Measurements from ENCODE around the gene GALNT9. TPM values are rescaled to one million over a fixed set of nuclear protein-coding genes. Genes with fewer than 3 reads are reported as not detected.

Gene GALNT9
- total RNA-seq, 1 experiment from 2014 or later: 2.6 TPM

GRCh38 chr12:132238488-132238854, 90.9 kb downstream of the GALNT9 start:
- ChIA-PET RAD21 (ENCODE audit: low non-redundant PET in 1 of 2, low total read pairs in 2 of 2, uncharacterized antibody in 2 of 2, unreplicated experiment in 2 of 2) (no interaction called here), POLR2A (no interaction called here), CTCF (no interaction called here)
- no peak overlapping the region for H3K27ac ChIP-seq (ENCODE audit: low read depth, low read length)
- ATAC-seq (peak; percentile 91), DNase-seq (ENCODE audit: low read depth, low spot score) (no peak)
- H3K27me3 ChIP-seq (ENCODE audit: insufficient read depth, low read length): no peaks in the 10 kb centered on the region
- H3K79me2 ChIP-seq (ENCODE audit: insufficient read depth, low read length): no peaks in the 10 kb centered on the region
- no peak overlapping the region for H3K9ac ChIP-seq (ENCODE audit: low read length)
- H4K20me1 ChIP-seq (ENCODE audit: insufficient read depth): no peaks in the 10 kb centered on the region
- TF ChIP-seq MAX (IDR thresholded peaks at IDR 0.05) (no peak), EGR1 (IDR thresholded peaks at IDR 0.05; ENCODE audit: low read depth) (peak; percentile 63)
- H2AFZ ChIP-seq (ENCODE audit: low read depth, low read length, poor library complexity, severe bottlenecking): peak overlapping the region; percentile 16
- H3K4me2 ChIP-seq (ENCODE audit: low read length): no peak overlapping the region
- H3K4me3 ChIP-seq (replicated peaks in 1 of 2; ENCODE audit: low read depth in 1 of 2, low read length in 2 of 2): no peak overlapping the region
- intact Hi-C loops (cut with micrococcal nuclease): no loop called here
- peaks cover 0 to 4% of the 10 kb centered on the region in 2 experiments; a peak in 1 of 4 replicates for H3K4me1 ChIP-seq (ENCODE audit: control insufficient read depth in 1 of 2, insufficient read depth in 2 of 2, low read length in 2 of 2)
- no TSS peak for BruUV-seq (replicated peaks)
- H3K9me2 ChIP-seq (ENCODE audit: insufficient read depth): no peaks in the 10 kb centered on the region
- no peaks in the 10 kb centered on the region for H3K36me3 ChIP-seq (ENCODE audit: control insufficient read depth in 1 of 2, insufficient read depth in 2 of 2, low read length in 2 of 2)
- no peaks in the 10 kb centered on the region for H3K9me3 ChIP-seq (ENCODE audit: control insufficient read depth in 1 of 2, insufficient read depth in 1 of 2, low read depth in 1 of 2, low read length in 2 of 2)

GRCh38 chr12:132237772-132238487, 91.5 kb downstream of the GALNT9 start:
- no peak overlapping the region for H3K9ac ChIP-seq (ENCODE audit: low read length)
- ATAC-seq (no peak), DNase-seq (ENCODE audit: low read depth, low spot score) (no peak)
- H3K27me3 ChIP-seq (ENCODE audit: insufficient read depth, low read length): no peaks in the 10 kb centered on the region
- no peaks in the 10 kb centered on the region for H4K20me1 ChIP-seq (ENCODE audit: insufficient read depth)
- ChIA-PET RAD21 (ENCODE audit: low non-redundant PET in 1 of 2, low total read pairs in 2 of 2, uncharacterized antibody in 2 of 2, unreplicated experiment in 2 of 2) (no interaction called here), CTCF (no interaction called here), POLR2A (no interaction called here)
- no peaks in the 10 kb centered on the region for H3K9me2 ChIP-seq (ENCODE audit: insufficient read depth)
- peaks cover 0 to 4% of the 10 kb centered on the region in 2 experiments; a peak in 1 of 4 replicates for H3K4me1 ChIP-seq (ENCODE audit: control insufficient read depth in 1 of 2, insufficient read depth in 2 of 2, low read length in 2 of 2)
- H3K9me3 ChIP-seq (ENCODE audit: control insufficient read depth in 1 of 2, insufficient read depth in 1 of 2, low read depth in 1 of 2, low read length in 2 of 2): no peaks in the 10 kb centered on the region
- no peak overlapping the region for H3K4me3 ChIP-seq (replicated peaks in 1 of 2; ENCODE audit: low read depth in 1 of 2, low read length in 2 of 2)
- no peaks in the 10 kb centered on the region for H3K79me2 ChIP-seq (ENCODE audit: insufficient read depth, low read length)
- no peak overlapping the region for H3K4me2 ChIP-seq (ENCODE audit: low read length)
- no peak overlapping the region for H2AFZ ChIP-seq (ENCODE audit: low read depth, low read length, poor library complexity, severe bottlenecking)
- TF ChIP-seq CTCF (IDR thresholded peaks at IDR 0.05 in 2 of 3, conservative IDR thresholded peaks at IDR 0.05 in 1 of 3; ENCODE audit: borderline replicate concordance in 1 of 3, insufficient read depth in 1 of 3, low read depth in 2 of 3, low read length in 2 of 3) (no peak), REST (IDR thresholded peaks at IDR 0.05; ENCODE audit: low read depth) (no peak), RAD21 (IDR thresholded peaks at IDR 0.05; ENCODE audit: low read depth) (no peak), SP1 (IDR thresholded peaks at IDR 0.05; ENCODE audit: low read depth) (no peak)
- BruUV-seq (replicated peaks): no TSS peak
- no peaks in the 10 kb centered on the region for H3K36me3 ChIP-seq (ENCODE audit: control insufficient read depth in 1 of 2, insufficient read depth in 2 of 2, low read length in 2 of 2)
- no peak overlapping the region for H3K27ac ChIP-seq (ENCODE audit: low read depth, low read length)
- intact Hi-C loops (cut with micrococcal nuclease): no loop called here

All from HCT116 (cell line).